IMR-90 (cell line): ENCODE measurements around the gene TRIM46. TPM values are rescaled to one million over a fixed set of nuclear protein-coding genes. Genes with fewer than 3 reads are reported as not detected.
"Not testable (repeated sequence)": the region's sequence is repeated elsewhere in the genome, so short reads cannot be mapped to it uniquely, and the experiment has no call there.

Experiments
- ATAC-seq: fragments of 200-7000 bp; cut with Tn5 transposase; 2 replicates; pipeline ENCODE4 v1.9.1; 2020; ENCODE audit warnings: low read depth, mild to moderate bottlenecking, moderate library complexity
- BruUV-seq: library from RNA; stranded (reverse); fragments of 400-500 nt; replicated peaks from 2 replicates; lab custom pipeline; 2021; lab: Mats Ljungman, UMichigan
- CTCF ChIA-PET: fragments of 300-600 bp; formaldehyde crosslinking; extraction: SDS; loops from one replicate; lab custom pipeline; 2021; ENCODE audit warnings: antibody characterized with exemption; lab: Yijun Ruan, JAX
- POLR2A ChIA-PET: fragments of 300-600 bp; sonication (Branson Sonifier 250); formaldehyde crosslinking; loops from one replicate; lab custom pipeline; 2022; ENCODE audit warnings: antibody characterized with exemption; ENCODE audit not compliant: unreplicated experiment; lab: Charles Lee
- DNase-seq: peaks from one replicate; pipeline ENCODE4 v3.0.0; 2013
- H2AFZ ChIP-seq: replicated peaks from 2 replicates; pipeline ENCODE3; 2013; ENCODE audit warnings: low read length, mild to moderate bottlenecking; ENCODE audit not compliant: poor library complexity
- H2AK5ac ChIP-seq: 2 replicates; pipeline ENCODE4 v1.6.1; 2013; ENCODE audit warnings: low read depth, low read length, inconsistent platforms
- H2AK9ac ChIP-seq: replicated peaks from 2 replicates; pipeline ENCODE3; 2013; ENCODE audit warnings: mild to moderate bottlenecking, low read depth, low read length, moderate library complexity; ENCODE audit not compliant: poor library complexity
- H2BK120ac ChIP-seq: 2 replicates; pipeline ENCODE4 v1.6.1; 2013; ENCODE audit warnings: low read depth, low read length, inconsistent platforms
- H2BK15ac ChIP-seq: 3 replicates; pipeline ENCODE4 v1.6.1; 2013; ENCODE audit warnings: low read depth, low read length, inconsistent platforms
- H2BK20ac ChIP-seq: 2 replicates; pipeline ENCODE4 v1.6.1; 2013; ENCODE audit warnings: low read depth, mild to moderate bottlenecking, inconsistent platforms, low read length, moderate library complexity
- H2BK5ac ChIP-seq: 2 replicates; pipeline ENCODE4 v1.6.1; 2013; ENCODE audit warnings: mild to moderate bottlenecking, low read depth, low read length, inconsistent platforms; ENCODE audit not compliant: poor library complexity, severe bottlenecking
- H3K14ac ChIP-seq: replicated peaks from 2 replicates; pipeline ENCODE4 v1.6.1; 2013; ENCODE audit warnings: low read depth, low read length, inconsistent platforms
- H3K18ac ChIP-seq: 2 replicates; pipeline ENCODE4 v1.6.1; 2013; ENCODE audit warnings: low read depth, low read length, control low read depth
- H3K23ac ChIP-seq: 2 replicates; pipeline ENCODE4 v1.6.1; 2013; ENCODE audit warnings: low read depth, low read length, inconsistent platforms
- H3K27ac ChIP-seq: 2 replicates; pipeline ENCODE4 v1.5.1; 2013; ENCODE audit warnings: mild to moderate bottlenecking, control low read depth, low read length; ENCODE audit not compliant: insufficient read depth
- H3K27me3 ChIP-seq: 2 replicates; pipeline ENCODE4 v1.6.1; 2013; ENCODE audit warnings: low read length; ENCODE audit not compliant: control insufficient read depth, insufficient read depth
- H3K36me3 ChIP-seq: 2 replicates; pipeline ENCODE4 v1.6.1; 2013; ENCODE audit warnings: low read length, mixed read lengths; ENCODE audit not compliant: control insufficient read depth, insufficient read depth
- H3K4ac ChIP-seq: 2 replicates; pipeline ENCODE4 v1.6.1; 2013; ENCODE audit warnings: low read depth, low read length, inconsistent platforms
- H3K4me1 ChIP-seq: 2 replicates; pipeline ENCODE4 v1.6.1; 2013; ENCODE audit warnings: low read length, mixed read lengths; ENCODE audit not compliant: control insufficient read depth, insufficient read depth
- H3K4me2 ChIP-seq: 2 replicates; pipeline ENCODE4 v1.6.1; 2013; ENCODE audit warnings: low read depth, mild to moderate bottlenecking, control low read depth, low read length, moderate library complexity
- H3K4me3 ChIP-seq: 2 replicates; pipeline ENCODE4 v1.5.1; 2013; ENCODE audit warnings: low read depth, mild to moderate bottlenecking, control low read depth, low read length, moderate library complexity; ENCODE audit not compliant: insufficient read depth
- H3K56ac ChIP-seq: 2 replicates; pipeline ENCODE4 v1.6.1; 2013; ENCODE audit warnings: low read length, inconsistent platforms; ENCODE audit not compliant: insufficient read depth; ENCODE audit errors: extremely low read depth
- H3K79me1 ChIP-seq, 2 experiments: 2 replicates each; pipeline ENCODE4 v1.6.1; 2013; ENCODE audit warnings: low read length in 2 of 2, inconsistent platforms in 1 of 2, low read depth in 1 of 2
- H3K9ac ChIP-seq: 2 replicates; pipeline ENCODE4 v1.6.1; 2013; ENCODE audit warnings: low read depth, low read length, control low read depth
- H3K9me1 ChIP-seq: 2 replicates; pipeline ENCODE4 v1.6.1; 2013; ENCODE audit warnings: low read length, inconsistent platforms; ENCODE audit not compliant: insufficient read depth
- H3K9me3 ChIP-seq: 2 replicates; pipeline ENCODE4 v1.6.1; 2013; ENCODE audit warnings: low read length; ENCODE audit not compliant: control insufficient read depth, insufficient read depth
- H4K20me1 ChIP-seq: 2 replicates; pipeline ENCODE4 v1.6.1; 2013; ENCODE audit warnings: low read length, inconsistent platforms; ENCODE audit not compliant: insufficient read depth
- H4K5ac ChIP-seq: 2 replicates; pipeline ENCODE4 v1.6.1; 2013; ENCODE audit warnings: mild to moderate bottlenecking, low read depth, low read length, control low read depth
- H4K8ac ChIP-seq, 2 experiments: 2 replicates each; pipeline ENCODE4 v1.6.1; 2013; ENCODE audit warnings: low read depth in 2 of 2, low read length in 2 of 2, control low read depth in 1 of 2, inconsistent platforms in 1 of 2
- H4K91ac ChIP-seq: 2 replicates; pipeline ENCODE4 v1.6.1; 2013; ENCODE audit warnings: low read depth, low read length, inconsistent platforms; ENCODE audit not compliant: insufficient read depth
- SMC3 ChIP-seq: fragments of 150-350 bp; IDR thresholded peaks from 2 replicates; pipeline ENCODE4 v1.6.1; 2016; ENCODE audit warnings: low read depth, mild to moderate bottlenecking, antibody characterized with exemption, low read length, moderate library complexity
- WGBS, 2 experiments: methylation state at CpG; one replicate each; pipeline versions ENCODE4 v1.1.5 to v1.1.7; 2013; ENCODE audit warnings: missing lambda C conversion rate in 2 of 2; ENCODE audit not compliant: insufficient read length in 1 of 2; ENCODE audit errors: extremely low coverage in 2 of 2; 5-methylcytosine and 5-hydroxymethylcytosine counted together
- dilution Hi-C: fragments of 300-500 bp; cut with HindIII; formaldehyde crosslinking; loops from one replicate; pipeline ENCODE4 v1.14.3; 2018; ENCODE audit warnings: low sequenced_read_pairs; ENCODE audit not compliant: unreplicated experiment
- in situ Hi-C: fragments of 300-500 bp; cut with MboI; formaldehyde crosslinking; loops from 3 replicates; pipeline ENCODE4 v1.14.3; 2019; ENCODE audit warnings: low sequenced_read_pairs, inconsistent platforms, mixed read lengths
- intact Hi-C: fragments of 100-400 bp; cut with micrococcal nuclease; formaldehyde crosslinking; loops from 2 replicates; pipeline ENCODE4 v1.10.0; 2022
- polyA plus RNA-seq, 3 experiments: library from polyadenylated mRNA; depleted of rRNA; stranded (reverse); fragments of >200 nt; gene quantifications; 2 replicates each; pipeline ENCODE4 v1.2.3, GENCODE V29; 2012; ENCODE audit warnings: low replicate concordance in 1 of 3
- total RNA-seq: library from RNA; depleted of rRNA; stranded (reverse); fragments of >200 nt; gene quantifications from 2 replicates; pipeline ENCODE4 v1.2.3, GENCODE V29; 2012
- TF ChIP-seq, protein P1 (sequence below): fragments of 150-350 bp; IDR thresholded peaks from 2 replicates; pipeline ENCODE4 v1.6.1; 2017; ENCODE audit warnings: mild to moderate bottlenecking, antibody characterized with exemption, low read length, low read depth

TRIM46 gene
- total and polyA plus RNA-seq, 2 of the 4 experiments (the other 2 are of a cell fraction): 2.3 to 6.2 TPM

DNA sequence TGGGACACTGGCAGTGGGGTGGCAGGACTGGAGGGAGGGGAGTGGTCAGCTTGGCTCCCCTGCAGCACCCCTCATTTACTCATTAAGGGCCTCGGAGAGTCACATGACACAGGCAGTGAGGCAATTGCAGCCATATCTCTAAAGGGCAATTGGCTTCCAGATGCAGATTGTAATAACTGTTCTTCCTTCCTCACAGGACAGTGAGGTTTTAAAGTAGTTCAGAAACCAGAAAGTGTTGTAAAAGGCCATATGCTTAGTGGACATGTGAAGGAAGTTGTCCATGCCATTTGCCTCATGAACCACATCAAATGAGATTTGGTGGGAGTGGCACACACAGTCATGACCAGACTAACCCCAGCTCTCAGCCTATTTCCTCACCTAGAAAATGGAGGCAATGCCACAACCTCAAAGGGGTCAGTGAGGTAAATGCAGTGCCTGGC, 46.0 kb downstream of the TRIM46 start:
- in situ Hi-C loops: no loop called here
- Histone ChIP-seq H2BK120ac (no peak overlapping the region), H3K56ac (no peak overlapping the region), H3K23ac (no peak overlapping the region), H3K79me1 (peaks cover 9 to 26% of the 10 kb centered on the region in 2 experiments), H4K8ac (peak overlapping the region; percentile 61 to 95), H4K91ac (no peak overlapping the region), H3K4me2 (0 out of 2 replicates have a peak overlapping the region, but pooled peaks have one; percentile 5), H3K9me1 (peaks cover 8% of the 10 kb centered on the region), H3K9me3 (no peaks in the 10 kb centered on the region), H2AK9ac (peak overlapping the region; percentile 20), H3K14ac (no peak overlapping the region), H2BK5ac (peak overlapping the region; percentile 20), H2BK20ac (no peak overlapping the region), H3K18ac (no peak overlapping the region), H2AFZ (peak overlapping the region; percentile 78), H3K9ac (no peak overlapping the region), H2BK15ac (peak overlapping the region; percentile 21; the same call in 1 of the 3 replicates), H3K36me3 (peaks cover 7% of the 10 kb centered on the region), H4K20me1 (no peaks in the 10 kb centered on the region), H2AK5ac (peak overlapping the region; percentile 62), H4K5ac (peak overlapping the region; percentile 99), H3K27ac (peak overlapping the region; percentile 48), H3K4me1 (peaks cover 11% of the 10 kb centered on the region), H3K4me3 (no peak overlapping the region), H3K27me3 (no peaks in the 10 kb centered on the region), H3K4ac (peak overlapping the region; percentile 31)
- dilution Hi-C loops: no loop called here
- CTCF ChIA-PET: no interaction called here
- BruUV-seq: no TSS peak
- no CpG with 5 or more reads among the region's 1 CpG for WGBS, 2 experiments
- no peak for ATAC-seq
- TF ChIP-seq, protein P1, sequence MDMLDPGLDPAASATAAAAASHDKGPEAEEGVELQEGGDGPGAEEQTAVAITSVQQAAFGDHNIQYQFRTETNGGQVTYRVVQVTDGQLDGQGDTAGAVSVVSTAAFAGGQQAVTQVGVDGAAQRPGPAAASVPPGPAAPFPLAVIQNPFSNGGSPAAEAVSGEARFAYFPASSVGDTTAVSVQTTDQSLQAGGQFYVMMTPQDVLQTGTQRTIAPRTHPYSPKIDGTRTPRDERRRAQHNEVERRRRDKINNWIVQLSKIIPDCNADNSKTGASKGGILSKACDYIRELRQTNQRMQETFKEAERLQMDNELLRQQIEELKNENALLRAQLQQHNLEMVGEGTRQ: peak; percentile 90
- no peak for TF ChIP-seq SMC3
- POLR2A ChIA-PET: no interaction called here
- intact Hi-C loops: no loop called here
- DNase-seq: no peak

- H3K4ac ChIP-seq, H3K56ac ChIP-seq, H3K9me1 ChIP-seq, H2BK5ac ChIP-seq, CTCF ChIA-PET, in situ Hi-C loops, H3K23ac ChIP-seq, H3K27ac ChIP-seq, H3K9ac ChIP-seq, H2BK120ac ChIP-seq, H2BK15ac ChIP-seq, H4K20me1 ChIP-seq, H4K5ac ChIP-seq, H2AFZ ChIP-seq, H3K18ac ChIP-seq, ATAC-seq, H3K4me3 ChIP-seq, H3K4me2 ChIP-seq, H2BK20ac ChIP-seq, DNase-seq, H3K36me3 ChIP-seq, POLR2A ChIA-PET, H3K27me3 ChIP-seq, BruUV-seq, H2AK9ac ChIP-seq, intact Hi-C loops, H3K9me3 ChIP-seq, H4K91ac ChIP-seq, H3K14ac ChIP-seq, H2AK5ac ChIP-seq, dilution Hi-C loops: not testable (repeated sequence)
- H3K4me1 ChIP-seq: peaks cover 15% of the 10 kb centered on the region
- peak overlapping the region; percentile 61 to 95; a peak in 1 of 4 replicates for H4K8ac ChIP-seq
- WGBS, 2 experiments: no CpG with 5 or more reads among the region's 10 CpGs
- peaks cover 10 to 27% of the 10 kb centered on the region in 2 experiments for H3K79me1 ChIP-seq
These were observed 46.7 kb downstream of the TRIM46 start for GRCh38 chr1:155220211-155220965.
